Endothelial cell (in vitro differentiated cells): ENCODE data around the gene TMEM53. TPM values are rescaled to one million over a fixed set of nuclear protein-coding genes. Genes with fewer than 3 reads are reported as not detected.

Experiments
- DNase-seq: peaks from one replicate; pipeline ENCODE4 v3.0.0; 2021; ENCODE audit warnings: low spot score
- H3K27ac Mint-ChIP-seq: one replicate; pipeline ENCODE4 v1.8.0; 2021; ENCODE audit warnings: mixed read lengths, inconsistent platforms; ENCODE audit not compliant: unreplicated experiment
- H3K27me3 Mint-ChIP-seq: one replicate; pipeline ENCODE4 v1.8.0; 2021; ENCODE audit warnings: mild to moderate bottlenecking, moderate library complexity, mixed read lengths, inconsistent platforms; ENCODE audit not compliant: unreplicated experiment
- H3K36me3 Mint-ChIP-seq: one replicate; pipeline ENCODE4 v1.8.0; 2021; ENCODE audit warnings: mild to moderate bottlenecking, low read depth, mixed read lengths, inconsistent platforms; ENCODE audit not compliant: unreplicated experiment
- H3K4me1 Mint-ChIP-seq: one replicate; pipeline ENCODE4 v1.8.0; 2021; ENCODE audit warnings: mild to moderate bottlenecking, mixed read lengths, inconsistent platforms; ENCODE audit not compliant: unreplicated experiment
- H3K4me3 Mint-ChIP-seq: one replicate; pipeline ENCODE4 v1.8.0; 2021; ENCODE audit warnings: mild to moderate bottlenecking, mixed read lengths, inconsistent platforms; ENCODE audit not compliant: unreplicated experiment
- H3K9me3 Mint-ChIP-seq: one replicate; pipeline ENCODE4 v1.8.0; 2021; ENCODE audit warnings: mixed read lengths, inconsistent platforms; ENCODE audit not compliant: unreplicated experiment
- CTCF ChIP-seq: fragments of 200-600 bp; sonication (generic); IDR thresholded peaks from one replicate; pipeline ENCODE4 v1.5.0; 2021; ENCODE audit warnings: antibody characterized with exemption; ENCODE audit not compliant: unreplicated experiment
- total RNA-seq: library from RNA; stranded (reverse); fragmentation: NEBNext Ultra II Directional; extraction: Animal tissue kit (Norgen Biotek cat#: 25700); gene quantifications from one replicate; pipeline ENCODE4 v1.2.1, GENCODE V29; 2021; ENCODE audit not compliant: unreplicated experiment

TMEM53 gene
- total RNA-seq, 1 donor from 2014 or later = 15.6 TPM

DNA sequence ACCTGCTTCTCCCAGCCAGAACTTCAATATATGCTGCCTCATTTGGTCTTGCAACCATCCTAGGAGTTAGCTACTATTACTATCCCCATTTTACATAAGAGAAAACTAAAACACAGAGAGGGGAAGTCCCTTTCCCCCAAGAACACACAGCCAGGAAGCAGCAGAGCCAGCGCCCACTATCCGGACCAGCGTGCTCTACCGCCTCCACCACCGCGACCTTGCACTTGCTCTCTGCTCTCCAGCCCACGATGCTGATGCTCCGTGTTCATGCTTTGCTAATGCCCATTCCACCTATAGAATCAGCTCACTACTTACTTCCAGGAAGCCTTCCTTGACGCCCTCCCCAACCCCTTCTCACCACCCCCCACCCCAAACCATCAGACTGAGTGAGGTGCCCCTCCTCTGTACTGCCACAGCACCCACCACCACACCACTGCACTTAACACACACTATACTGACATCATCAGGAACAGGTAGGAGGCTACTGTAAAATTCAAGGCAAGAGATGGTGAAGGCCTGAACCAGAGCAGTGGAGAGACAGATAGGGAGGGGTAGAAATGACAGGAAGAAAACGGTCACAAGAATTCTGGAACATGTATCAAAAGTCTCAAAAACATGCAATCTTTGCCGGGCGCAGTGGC, 9.4 kb downstream of the TMEM53 start:
- Mint-ChIP-seq H3K9me3 (no peaks in the 10 kb centered on the region), H3K27me3 (no peaks in the 10 kb centered on the region), H3K36me3 (no peaks in the 10 kb centered on the region), H3K27ac (no peak overlapping the region), H3K4me1 (peaks cover 3% of the 10 kb centered on the region), H3K4me3 (no peak overlapping the region)
- DNase-seq = no peak
- no peak for TF ChIP-seq CTCF

GRCh38 chr1:44663417-44663816, 10.9 kb downstream of the TMEM53 start:
- H3K36me3 Mint-ChIP-seq = no peaks in the 10 kb centered on the region
- no peak for DNase-seq
- no peaks in the 10 kb centered on the region for H3K9me3 Mint-ChIP-seq
- no peak overlapping the region for H3K4me3 Mint-ChIP-seq
- H3K27ac Mint-ChIP-seq = no peak overlapping the region
- H3K4me1 Mint-ChIP-seq = peaks cover 3% of the 10 kb centered on the region
- TF ChIP-seq CTCF = no peak
- H3K27me3 Mint-ChIP-seq = no peaks in the 10 kb centered on the region

- TF ChIP-seq CTCF = no peak
- Mint-ChIP-seq H3K36me3 (no peaks in the 10 kb centered on the region), H3K27ac (no peak overlapping the region), H3K4me3 (no peak overlapping the region), H3K9me3 (no peaks in the 10 kb centered on the region), H3K4me1 (peaks cover 3% of the 10 kb centered on the region), H3K27me3 (no peaks in the 10 kb centered on the region)
- DNase-seq = no peak
Measured at GRCh38 chr1:44662683-44663030, 11.6 kb downstream of the TMEM53 start.

DNA sequence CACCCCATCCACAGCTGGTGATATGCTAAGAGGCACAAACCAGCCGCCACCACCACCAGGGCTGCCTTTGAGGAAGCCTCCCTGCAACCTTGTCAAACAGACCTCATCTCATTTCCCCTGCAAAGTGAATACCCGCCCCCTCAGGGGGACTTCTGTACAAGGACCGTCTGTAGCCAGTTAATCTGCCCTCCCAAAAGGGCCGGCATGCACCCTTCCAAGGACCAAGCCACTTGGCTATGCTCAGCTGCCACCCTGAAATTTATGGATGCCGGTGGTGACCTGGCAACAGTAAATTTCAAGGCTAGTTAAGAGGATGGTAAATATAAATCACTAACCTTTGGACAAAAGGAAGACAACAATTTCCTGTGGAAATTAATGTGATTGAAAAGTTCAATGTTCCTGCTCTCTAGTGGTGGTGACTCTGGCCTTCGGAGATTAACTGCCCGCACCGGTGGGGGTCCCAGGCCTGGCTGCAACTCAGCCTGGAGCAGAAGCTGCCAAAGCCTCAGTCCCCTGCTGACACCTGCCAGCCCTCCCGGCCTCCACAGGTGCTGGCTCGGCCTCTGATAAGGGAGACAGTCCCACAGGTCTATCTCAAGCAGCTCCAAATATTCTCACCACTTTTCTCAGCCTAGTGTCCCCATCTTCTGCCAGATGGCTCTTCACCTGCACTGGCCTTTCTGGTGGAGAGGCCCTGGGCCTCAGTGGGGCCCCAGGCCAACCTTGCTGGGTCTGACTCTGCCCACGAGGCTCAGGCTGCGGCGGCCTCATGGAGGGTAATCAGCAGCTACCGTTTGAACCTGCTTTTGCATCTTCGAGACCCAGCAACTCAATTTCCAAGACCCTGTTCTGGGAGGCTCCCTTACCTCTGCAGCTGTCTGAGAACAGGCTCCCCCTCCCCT, 12.2 kb downstream of the TMEM53 start:
- Mint-ChIP-seq H3K27ac (peak overlapping the region; percentile 43), H3K4me1 (peaks cover 3% of the 10 kb centered on the region), H3K4me3 (no peak overlapping the region), H3K36me3 (no peaks in the 10 kb centered on the region), H3K9me3 (no peaks in the 10 kb centered on the region), H3K27me3 (no peaks in the 10 kb centered on the region)
- DNase-seq = no peak
- TF ChIP-seq CTCF = no peak

DNA sequence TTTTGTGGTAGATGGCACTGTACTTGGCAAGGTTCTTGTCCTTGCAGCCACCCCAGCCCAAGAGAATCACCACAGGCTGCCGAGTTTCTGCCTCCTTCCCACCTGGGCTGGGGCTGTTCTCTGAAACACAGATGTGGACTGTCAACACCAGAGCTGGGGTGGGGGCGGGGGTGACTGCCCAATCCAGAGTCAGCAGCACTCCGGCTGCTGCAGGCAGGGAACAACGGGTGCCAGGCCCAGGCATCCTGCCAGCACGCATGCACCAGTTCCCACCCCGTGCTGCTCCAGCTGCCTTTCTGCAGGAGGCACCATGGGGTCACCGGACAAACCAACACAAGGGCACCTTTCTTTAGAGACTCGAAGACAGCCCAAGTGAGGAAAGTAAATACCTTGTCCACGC, 14.1 kb downstream of the TMEM53 start:
- H3K9me3 Mint-ChIP-seq = no peaks in the 10 kb centered on the region
- TF ChIP-seq CTCF = no peak
- no peak overlapping the region for H3K4me3 Mint-ChIP-seq
- DNase-seq = no peak
- no peaks in the 10 kb centered on the region for H3K27me3 Mint-ChIP-seq
- H3K4me1 Mint-ChIP-seq = peaks cover 3% of the 10 kb centered on the region
- no peak overlapping the region for H3K27ac Mint-ChIP-seq
- H3K36me3 Mint-ChIP-seq = peaks cover 5% of the 10 kb centered on the region
